ENCODE measurements around the gene SCUBE1. TPM values are rescaled to one million over a fixed set of nuclear protein-coding genes. Genes with fewer than 3 reads are reported as not detected.

SCUBE1 gene
- total and polyA plus RNA-seq, 8 donors: 0.04 to 0.41 (median 0.12) TPM; not detected in 3

- WGBS, 2 donors: 58% methylated on average over 17 to 19 of the region's 19 CpGs
- H3K4me1 ChIP-seq: no peaks in the 10 kb centered on the region
- no peak overlapping the region for H3K27ac ChIP-seq
- no peak for FAIRE-seq
- H3K4me3 ChIP-seq: no peak overlapping the region
- DNase-seq: no peak
- TF ChIP-seq CTCF (IDR thresholded peaks at IDR 0.05): no peak
- intact Hi-C loops (cut with DNase I): no loop called here
- no peaks in the 10 kb centered on the region for H3K27me3 ChIP-seq
- ATAC-seq: peak in 2 of 4 donors; percentile 9 to 11
- H3K9me3 ChIP-seq: no peaks in the 10 kb centered on the region
- no peaks in the 10 kb centered on the region for H3K36me3 ChIP-seq
Observed at GRCh38 chr22:43226377-43227238, 116.6 kb downstream of the SCUBE1 start.

- Histone ChIP-seq H3K4me3 (no peak overlapping the region), H3K27me3 (no peaks in the 10 kb centered on the region), H3K9me3 (no peaks in the 10 kb centered on the region), H3K27ac (no peak overlapping the region), H3K36me3 (no peaks in the 10 kb centered on the region), H3K4me1 (no peaks in the 10 kb centered on the region)
- no peak for DNase-seq
- intact Hi-C loops (cut with DNase I): no loop called here
- no peak for FAIRE-seq
- no peak for ATAC-seq
- WGBS, 2 donors: 83 to 86% methylated on average over 8 of the region's 8 CpGs
- TF ChIP-seq CTCF (IDR thresholded peaks at IDR 0.05): no peak
Observed at GRCh38 chr22:43225609-43226008, 117.6 kb downstream of the SCUBE1 start.

GRCh38 chr22:43222987-43223386, 120.2 kb downstream of the SCUBE1 start:
- no peak overlapping the region for H3K27ac ChIP-seq
- no peaks in the 10 kb centered on the region for H3K9me3 ChIP-seq
- intact Hi-C loops (cut with DNase I): no loop called here
- no peaks in the 10 kb centered on the region for H3K27me3 ChIP-seq
- no peak for TF ChIP-seq CTCF (IDR thresholded peaks at IDR 0.05)
- DNase-seq (no peak), ATAC-seq (no peak), FAIRE-seq (no peak)
- 84 to 92% methylated on average over 12 to 13 of the region's 13 CpGs for WGBS, 2 donors
- no peak overlapping the region for H3K4me3 ChIP-seq
- H3K36me3 ChIP-seq: no peaks in the 10 kb centered on the region
- H3K4me1 ChIP-seq: no peaks in the 10 kb centered on the region

GRCh38 chr22:43222262-43222661, 120.9 kb downstream of the SCUBE1 start:
- no peaks in the 10 kb centered on the region for H3K36me3 ChIP-seq
- DNase-seq (no peak), ATAC-seq (peak in 1 of 4 donors; percentile 44), FAIRE-seq (no peak)
- no peak overlapping the region for H3K4me3 ChIP-seq
- H3K4me1 ChIP-seq: no peaks in the 10 kb centered on the region
- H3K9me3 ChIP-seq: no peaks in the 10 kb centered on the region
- WGBS, 2 donors: 37 to 41% methylated on average over 13 of the region's 13 CpGs
- intact Hi-C loops (cut with DNase I): no loop called here
- H3K27me3 ChIP-seq: no peaks in the 10 kb centered on the region
- TF ChIP-seq CTCF (IDR thresholded peaks at IDR 0.05): no peak
- no peak overlapping the region for H3K27ac ChIP-seq

Data from pancreas (tissue), 10 donors.